PC-9 (cell line): ENCODE data around the gene ANXA1.

Experiments used
- CTCF ChIP-seq: fragments of 200-600 bp; sonication (generic); conservative IDR thresholded peaks from 2 replicates; pipeline ENCODE4 v1.6.1; 2017; ENCODE audit warnings: mixed run types, antibody characterized with exemption, mild to moderate bottlenecking, moderate library complexity
- EZH2 ChIP-seq: fragments of 200-600 bp; sonication (generic); IDR thresholded peaks from 2 replicates; pipeline ENCODE4 v1.8.0; 2017; ENCODE audit warnings: antibody characterized with exemption, low read depth

- TF ChIP-seq CTCF (no peak), EZH2 (no peak)
Observed at GRCh38 chr9:73132034-73132776, 19.5 kb upstream of the ANXA1 start.
